Prostate gland (tissue), 2 donors: ENCODE measurements around the gene EZH1.

Source experiments
- CTCF ChIP-seq, 4 experiments: fragments of 200-600 bp in 2 of 4; fragments of 450-650 bp in 2 of 4; sonication (generic) in 2 of 4; IDR thresholded peaks; 1 replicate in 3 of 4; 2 replicates in 1 of 4; pipeline ENCODE4 v1.5.1; 2016 to 2019; ENCODE audit warnings: antibody characterized with exemption in 4 of 4, mild to moderate bottlenecking in 2 of 4, moderate library complexity in 2 of 4
- POLR2AphosphoS5 ChIP-seq: sonication (generic); formaldehyde crosslinking; IDR thresholded peaks from one replicate; pipeline ENCODE4 v1.6.1; 2017; ENCODE audit warnings: antibody characterized with exemption

GRCh38 chr17:42670789-42671657, 73.8 kb downstream of the EZH1 start:
- TF ChIP-seq POLR2AphosphoS5 = no peak
- TF ChIP-seq CTCF (IDR thresholded peaks at IDR 0.05) = no peak
